PC-3 (cell line): ENCODE results near the gene C1orf116. TPM values are rescaled to one million over a fixed set of nuclear protein-coding genes. Genes with fewer than 3 reads are reported as not detected.

Source experiments
- ATAC-seq: fragments of 200-7000 bp; cut with Tn5 transposase; 2 replicates; pipeline ENCODE4 v1.9.1; 2020; ENCODE audit warnings: mild to moderate bottlenecking, moderate library complexity
- BruUV-seq: library from RNA; stranded (reverse); fragments of 400-500 nt; replicated peaks from 2 replicates; lab custom pipeline; 2021; lab: Mats Ljungman, UMichigan
- CTCF ChIA-PET: fragments of 300-600 bp; sonication (Branson Sonifier 250); formaldehyde crosslinking; loops from one replicate; lab custom pipeline; 2022; ENCODE audit warnings: antibody characterized with exemption; lab: Charles Lee
- POLR2A ChIA-PET: fragments of 300-600 bp; sonication (Branson Sonifier 250); formaldehyde crosslinking; loops from one replicate; lab custom pipeline; 2022; ENCODE audit warnings: antibody characterized with exemption; ENCODE audit not compliant: unreplicated experiment; lab: Charles Lee
- DNase-seq: peaks from one replicate; pipeline ENCODE4 v3.0.0-alpha.2; 2015
- H2AFZ ChIP-seq: fragments of 300-600 bp; sonication (generic); 2 replicates; pipeline ENCODE4 v1.6.0; 2016; ENCODE audit warnings: antibody characterized with exemption, low read length
- H3F3A ChIP-seq: fragments of 300-600 bp; sonication (generic); one replicate; pipeline ENCODE4 v1.6.0; 2017; ENCODE audit warnings: antibody characterized with exemption, low read length, control low read depth, mild to moderate bottlenecking; ENCODE audit not compliant: unreplicated experiment
- H3K27ac ChIP-seq: fragments of 300-600 bp; sonication (generic); 2 replicates; pipeline ENCODE4 v1.5.1; 2016; ENCODE audit warnings: mild to moderate bottlenecking, low read length
- H3K27me3 ChIP-seq: fragments of 300-600 bp; sonication (generic); 2 replicates; pipeline ENCODE4 v1.6.1; 2016; ENCODE audit warnings: low read length, mixed read lengths
- H3K36me3 ChIP-seq: fragments of 300-600 bp; sonication (generic); 2 replicates; pipeline ENCODE4 v1.6.1; 2016; ENCODE audit warnings: low read depth, mixed run types, low read length, mixed read lengths
- H3K4me1 ChIP-seq: fragments of 300-600 bp; sonication (generic); 2 replicates; pipeline ENCODE4 v1.5.1; 2016; ENCODE audit warnings: low read length; ENCODE audit not compliant: insufficient read depth
- H3K4me2 ChIP-seq: fragments of 300-600 bp; sonication (generic); 2 replicates; pipeline ENCODE4 v1.6.0; 2016; ENCODE audit warnings: low read length
- H3K4me3 ChIP-seq: fragments of 300-600 bp; sonication (generic); 2 replicates; pipeline ENCODE4 v1.5.1; 2016; ENCODE audit warnings: mild to moderate bottlenecking, low read length, mixed read lengths
- H3K79me2 ChIP-seq: fragments of 300-600 bp; sonication (generic); 2 replicates; pipeline ENCODE4 v1.6.1; 2017; ENCODE audit warnings: low read length, mixed read lengths
- H3K9ac ChIP-seq: fragments of 300-600 bp; sonication (generic); 2 replicates; pipeline ENCODE4 v1.6.0; 2016; ENCODE audit warnings: mild to moderate bottlenecking, low read length
- H3K9me2 ChIP-seq: fragments of 300-600 bp; sonication (generic); replicated peaks from 2 replicates; pipeline ENCODE4 v1.6.1; 2016; ENCODE audit warnings: mixed run types, low read length, mixed read lengths
- H3K9me3 ChIP-seq: fragments of 300-600 bp; sonication (generic); 2 replicates; pipeline ENCODE4 v1.6.1; 2016; ENCODE audit warnings: low read length, mixed read lengths
- H4K20me1 ChIP-seq: fragments of 300-600 bp; sonication (generic); 2 replicates; pipeline ENCODE4 v1.6.1; 2016; ENCODE audit warnings: low read length, mixed read lengths
- EZH2 ChIP-seq: fragments of 300-600 bp; sonication (generic); IDR thresholded peaks from one replicate; pipeline ENCODE4 v1.6.1; 2017; ENCODE audit warnings: antibody characterized with exemption, mild to moderate bottlenecking, low read length; ENCODE audit not compliant: unreplicated experiment
- EZH2phosphoT487 ChIP-seq: fragments of 300-600 bp; sonication (generic); IDR thresholded peaks from 2 replicates; pipeline ENCODE4 v1.6.1; 2018; ENCODE audit warnings: mild to moderate bottlenecking, antibody characterized with exemption, low read length, borderline replicate concordance
- intact Hi-C: fragments of 100-400 bp; cut with micrococcal nuclease; formaldehyde crosslinking; loops from 2 replicates; pipeline ENCODE4 v1.9.0; 2023
- total RNA-seq: library from RNA; depleted of rRNA; stranded (reverse); fragments of >200 nt; gene quantifications from 2 replicates; pipeline ENCODE4 v1.2.3, GENCODE V29; 2014
- TF ChIP-seq, protein P1 (sequence below): fragments of 300-600 bp; sonication (generic); conservative IDR thresholded peaks from 2 replicates; pipeline ENCODE4 v1.5.1; 2017; ENCODE audit warnings: antibody characterized with exemption, low read depth, mild to moderate bottlenecking, low read length

Gene C1orf116
- total RNA-seq, 1 experiment from 2014 or later = 34.9 TPM

DNA sequence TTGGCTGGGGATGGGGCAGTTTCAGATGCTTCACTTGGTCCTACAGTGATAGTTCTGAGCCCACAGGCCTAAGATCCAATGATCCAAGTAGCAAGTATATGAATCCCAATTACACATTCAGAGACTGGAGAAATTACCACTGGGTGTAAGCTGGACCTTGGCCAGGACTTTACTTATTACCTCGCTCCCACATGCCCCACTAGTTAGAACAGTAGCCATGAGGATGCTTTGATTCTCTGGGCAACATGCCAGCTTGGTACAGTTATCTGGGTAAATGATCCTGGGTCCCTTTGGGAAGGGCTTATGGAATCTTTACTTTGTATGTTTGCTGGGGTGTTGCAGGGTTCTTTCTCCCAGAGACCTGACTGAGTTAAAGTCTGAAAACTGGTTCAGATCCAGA is 57.2 kb downstream of the C1orf116 start:
- Histone ChIP-seq H3K9me2 (no peaks in the 10 kb centered on the region), H2AFZ (no peak overlapping the region), H3K79me2 (no peaks in the 10 kb centered on the region), H3K27ac (no peak overlapping the region), H3K36me3 (no peaks in the 10 kb centered on the region), H3F3A (no peaks in the 10 kb centered on the region), H3K4me3 (no peak overlapping the region), H3K4me1 (peaks cover 7% of the 10 kb centered on the region; the same call in 1 of the 2 replicates), H3K4me2 (no peak overlapping the region), H3K9me3 (no peaks in the 10 kb centered on the region), H3K9ac (no peak overlapping the region), H4K20me1 (no peaks in the 10 kb centered on the region), H3K27me3 (no peaks in the 10 kb centered on the region)
- no TSS peak for BruUV-seq
- no peak for ATAC-seq
- ChIA-PET POLR2A (no interaction called here), CTCF (no interaction called here)
- no peak for DNase-seq
- TF ChIP-seq EZH2phosphoT487 (no peak), EZH2 (no peak)
- TF ChIP-seq, protein P1, sequence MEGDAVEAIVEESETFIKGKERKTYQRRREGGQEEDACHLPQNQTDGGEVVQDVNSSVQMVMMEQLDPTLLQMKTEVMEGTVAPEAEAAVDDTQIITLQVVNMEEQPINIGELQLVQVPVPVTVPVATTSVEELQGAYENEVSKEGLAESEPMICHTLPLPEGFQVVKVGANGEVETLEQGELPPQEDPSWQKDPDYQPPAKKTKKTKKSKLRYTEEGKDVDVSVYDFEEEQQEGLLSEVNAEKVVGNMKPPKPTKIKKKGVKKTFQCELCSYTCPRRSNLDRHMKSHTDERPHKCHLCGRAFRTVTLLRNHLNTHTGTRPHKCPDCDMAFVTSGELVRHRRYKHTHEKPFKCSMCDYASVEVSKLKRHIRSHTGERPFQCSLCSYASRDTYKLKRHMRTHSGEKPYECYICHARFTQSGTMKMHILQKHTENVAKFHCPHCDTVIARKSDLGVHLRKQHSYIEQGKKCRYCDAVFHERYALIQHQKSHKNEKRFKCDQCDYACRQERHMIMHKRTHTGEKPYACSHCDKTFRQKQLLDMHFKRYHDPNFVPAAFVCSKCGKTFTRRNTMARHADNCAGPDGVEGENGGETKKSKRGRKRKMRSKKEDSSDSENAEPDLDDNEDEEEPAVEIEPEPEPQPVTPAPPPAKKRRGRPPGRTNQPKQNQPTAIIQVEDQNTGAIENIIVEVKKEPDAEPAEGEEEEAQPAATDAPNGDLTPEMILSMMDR = no peak
- intact Hi-C loops = no loop called here

DNA sequence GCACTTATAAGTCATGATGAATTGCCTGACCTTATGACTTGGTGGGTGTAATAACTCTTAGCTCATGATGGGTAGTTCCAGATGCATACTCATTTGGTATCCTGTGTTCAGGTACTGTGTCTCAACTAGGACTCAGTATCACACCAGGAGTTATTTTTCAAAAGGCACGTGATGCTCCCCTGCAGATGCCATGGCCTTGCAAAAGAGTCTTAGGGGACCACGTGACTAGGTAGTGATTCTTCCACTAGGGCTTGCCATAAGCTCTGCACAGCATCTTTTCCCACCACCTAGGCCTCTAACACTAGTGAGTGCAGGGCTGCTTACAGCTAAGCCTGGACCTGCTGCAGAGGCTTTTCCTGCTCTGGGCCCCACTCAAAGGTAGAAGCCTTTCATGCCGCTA is 58.4 kb downstream of the C1orf116 start:
- ChIA-PET POLR2A (interaction anchor here (0.6 kb wide), 1 partner anchor 33 kb away, joined by 3 read pairs; no protein-coding TSS in a partner anchor), CTCF (no interaction called here)
- Histone ChIP-seq H3K4me1 (peaks cover 7% of the 10 kb centered on the region; the same call in 1 of the 2 replicates), H2AFZ (no peak overlapping the region), H4K20me1 (no peaks in the 10 kb centered on the region), H3K4me3 (no peak overlapping the region), H3K27me3 (no peaks in the 10 kb centered on the region), H3K9me2 (no peaks in the 10 kb centered on the region), H3F3A (no peaks in the 10 kb centered on the region), H3K4me2 (no peak overlapping the region), H3K36me3 (no peaks in the 10 kb centered on the region), H3K9me3 (no peaks in the 10 kb centered on the region), H3K79me2 (no peaks in the 10 kb centered on the region), H3K27ac (no peak overlapping the region), H3K9ac (no peak overlapping the region)
- ATAC-seq (no peak), DNase-seq (no peak)
- TF ChIP-seq EZH2phosphoT487 = no peak
- no peak for TF ChIP-seq EZH2
- TF ChIP-seq, protein P1 = no peak
- no TSS peak for BruUV-seq
- intact Hi-C loops = no loop called here

DNA sequence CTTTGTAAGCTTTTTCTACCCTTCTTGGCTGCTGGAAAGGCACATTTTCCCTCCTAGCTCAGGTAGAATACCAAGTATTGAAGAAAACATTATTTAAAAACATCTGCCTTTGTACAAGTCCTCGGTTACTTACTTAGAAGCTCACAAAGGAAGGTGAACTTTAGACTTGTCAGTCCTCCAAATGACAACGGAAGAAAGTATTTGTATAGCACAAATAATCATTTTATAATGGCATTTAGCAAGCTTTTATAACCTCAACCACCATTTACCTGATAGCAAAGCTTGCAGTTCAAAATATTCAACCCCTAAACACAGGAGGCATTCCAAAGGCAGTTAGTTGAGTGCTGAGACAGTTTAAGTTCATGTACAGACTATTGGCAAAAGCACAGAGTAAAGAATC is 59.8 kb downstream of the C1orf116 start:
- Histone ChIP-seq H3F3A (no peaks in the 10 kb centered on the region), H3K27ac (no peak overlapping the region), H3K4me2 (0 out of 2 replicates have a peak overlapping the region, but pooled peaks have one; percentile 1), H3K9me3 (no peaks in the 10 kb centered on the region), H3K4me3 (no peak overlapping the region), H3K9me2 (no peaks in the 10 kb centered on the region), H3K27me3 (no peaks in the 10 kb centered on the region), H2AFZ (peak overlapping the region; percentile 5; the same call in 1 of the 2 replicates), H3K36me3 (no peaks in the 10 kb centered on the region), H3K4me1 (peaks cover 7% of the 10 kb centered on the region; the same call in 1 of the 2 replicates), H3K9ac (no peak overlapping the region), H4K20me1 (no peaks in the 10 kb centered on the region), H3K79me2 (no peaks in the 10 kb centered on the region)
- no TSS peak for BruUV-seq
- TF ChIP-seq EZH2phosphoT487 (no peak), EZH2 (no peak)
- TF ChIP-seq, protein P1 = no peak
- intact Hi-C loops = no loop called here
- CTCF ChIA-PET = interaction anchor here (1.3 to 1.5 kb wide), 2 partner anchors 9 to 60 kb away, joined by 7 to 9 read pairs; no protein-coding TSS in a partner anchor
- DNase-seq = peak; percentile 13
- ATAC-seq = peak; percentile 77
- POLR2A ChIA-PET = interaction anchor here (0.5 to 0.8 kb wide), 3 partner anchors 80 to 403 kb away, joined by 3 to 18 read pairs (median 4); partner anchors contain the start of genes EIF2D and PFKFB2
